CD14-positive monocyte (primary cell): Measurements from ENCODE around the gene SPATA19. TPM values are rescaled to one million over a fixed set of nuclear protein-coding genes. Genes with fewer than 3 reads are reported as not detected.

Experiments
- DNase-seq, 3 donors: peaks; one replicate each; pipeline ENCODE4 v3.0.0-alpha.2; 2011 to 2022
- H2AFZ ChIP-seq: 2 replicates; pipeline ENCODE4 v1.6.0; 2012; ENCODE audit warnings: mild to moderate bottlenecking, low read depth, low read length, inconsistent platforms; ENCODE audit not compliant: insufficient read depth, poor library complexity, severe bottlenecking
- H3K27ac ChIP-seq, 2 donors: 1 replicate in 1 of 2; 2 replicates in 1 of 2; pipeline ENCODE4 v1.5.1; 2012 to 2013; ENCODE audit warnings: low read length in 2 of 2, control low read depth in 1 of 2, inconsistent platforms in 1 of 2, low read depth in 1 of 2, mild to moderate bottlenecking in 1 of 2
- H3K27me3 ChIP-seq, 2 donors: one replicate each; pipeline versions ENCODE4 v1.6.0 to v1.6.1; 2011 to 2013; ENCODE audit warnings: low read length in 2 of 2; ENCODE audit not compliant: control insufficient read depth in 2 of 2, insufficient read depth in 2 of 2
- H3K36me3 ChIP-seq, 2 donors: replicated peaks in 1 of 2; 1 replicate in 1 of 2; 2 replicates in 1 of 2; pipeline versions ENCODE4 v1.5.1 to v1.6.1; 2012 to 2013; ENCODE audit warnings: low read length in 2 of 2, control low read depth in 1 of 2, inconsistent platforms in 1 of 2, mild to moderate bottlenecking in 1 of 2; ENCODE audit not compliant: insufficient read depth in 2 of 2, control insufficient read depth in 1 of 2
- H3K4me1 ChIP-seq, 2 donors: 1 replicate in 1 of 2; 2 replicates in 1 of 2; pipeline versions ENCODE4 v1.5.1 to v1.6.1; 2012 to 2013; ENCODE audit warnings: low read length in 2 of 2, control low read depth in 1 of 2, inconsistent platforms in 1 of 2, mild to moderate bottlenecking in 1 of 2, moderate library complexity in 1 of 2; ENCODE audit not compliant: insufficient read depth in 2 of 2, control insufficient read depth in 1 of 2
- H3K4me2 ChIP-seq: replicated peaks from 2 replicates; pipeline ENCODE3; 2012; ENCODE audit warnings: low read length, moderate library complexity, mild to moderate bottlenecking; ENCODE audit not compliant: poor library complexity, severe bottlenecking; ENCODE audit errors: extremely low read depth
- H3K4me3 ChIP-seq, 3 experiments: fragments of 200-600 bp in 1 of 3; sonication (generic) in 1 of 3; replicated peaks in 1 of 3; 1 replicate in 2 of 3; 2 replicates in 1 of 3; pipeline ENCODE4 v1.5.1; 2011 to 2013; ENCODE audit warnings: low read length in 3 of 3, mild to moderate bottlenecking in 3 of 3, control low read depth in 2 of 3, low read depth in 2 of 3, inconsistent platforms in 1 of 3, moderate library complexity in 1 of 3
- H3K79me2 ChIP-seq: 2 replicates; pipeline ENCODE4 v1.6.0; 2012; ENCODE audit warnings: mild to moderate bottlenecking, control low read depth, inconsistent platforms, low read length, moderate library complexity; ENCODE audit not compliant: insufficient read depth
- H3K9ac ChIP-seq: 2 replicates; pipeline ENCODE4 v1.6.0; 2017; ENCODE audit warnings: low read length, mild to moderate bottlenecking; ENCODE audit not compliant: insufficient read depth, poor library complexity, severe bottlenecking
- H3K9me3 ChIP-seq, 2 donors: replicated peaks in 1 of 2; 1 replicate in 1 of 2; 2 replicates in 1 of 2; pipeline versions ENCODE4 v1.5.1 to v1.6.1; 2012 to 2013; ENCODE audit warnings: low read length in 2 of 2, control low read depth in 1 of 2; ENCODE audit not compliant: control insufficient read depth in 1 of 2, insufficient read depth in 1 of 2
- H4K20me1 ChIP-seq: 2 replicates; pipeline ENCODE4 v1.6.0; 2012; ENCODE audit warnings: mild to moderate bottlenecking, low read length, control low read depth, moderate library complexity; ENCODE audit not compliant: insufficient read depth
- H3K27ac Mint-ChIP-seq, 7 donors: one replicate each; pipeline ENCODE4 v1.8.0; 2020; ENCODE audit warnings: mild to moderate bottlenecking in 7 of 7, mixed read lengths in 7 of 7, moderate library complexity in 6 of 7, inconsistent platforms in 2 of 7
- H3K27me3 Mint-ChIP-seq, 3 donors: one replicate each; pipeline ENCODE4 v1.8.0; 2021 to 2022; ENCODE audit warnings: low read depth in 3 of 3, mild to moderate bottlenecking in 3 of 3, mixed read lengths in 3 of 3, moderate library complexity in 3 of 3, inconsistent platforms in 1 of 3
- H3K36me3 Mint-ChIP-seq, 2 donors: one replicate each; pipeline ENCODE4 v1.8.0; 2020; ENCODE audit warnings: mixed read lengths in 2 of 2, inconsistent platforms in 1 of 2, mild to moderate bottlenecking in 1 of 2
- H3K4me1 Mint-ChIP-seq: one replicate; pipeline ENCODE4 v1.8.0; 2020; ENCODE audit warnings: mild to moderate bottlenecking, mixed read lengths
- H3K4me3 Mint-ChIP-seq, 2 donors: one replicate each; pipeline ENCODE4 v1.8.0; 2020; ENCODE audit warnings: mild to moderate bottlenecking in 2 of 2, mixed read lengths in 2 of 2, moderate library complexity in 1 of 2
- H3K9me3 Mint-ChIP-seq, 7 donors: one replicate each; pipeline ENCODE4 v1.8.0; 2020 to 2022; ENCODE audit warnings: mixed read lengths in 7 of 7, mild to moderate bottlenecking in 6 of 7, moderate library complexity in 6 of 7, inconsistent platforms in 2 of 7
- WGBS: methylation state at CpG from one replicate; pipeline ENCODE4 v1.1.5; 2013; ENCODE audit warnings: missing lambda C conversion rate; ENCODE audit not compliant: insufficient coverage; 5-methylcytosine and 5-hydroxymethylcytosine counted together
- intact Hi-C, 2 donors: fragments of 100-400 bp; cut with micrococcal nuclease; formaldehyde crosslinking; loops; one replicate each; pipeline versions ENCODE4 v1.15.0 to v1.15.1; 2023
- polyA plus RNA-seq, 3 donors: library from polyadenylated mRNA; depleted of rRNA in 1 of 3; unstranded in 2 of 3; stranded (reverse) in 1 of 3; fragments of 300-500 nt in 2 of 3; fragments of >200 nt in 1 of 3; fragmentation: Illumina TruSeq in 2 of 3; gene quantifications; 1 replicate in 2 of 3; 2 replicates in 1 of 3; pipeline ENCODE4 v1.2.3, GENCODE V29; 2012 to 2021
- TF ChIP-seq, protein P1 (sequence below): fragments of 200-600 bp; IDR thresholded peaks from one replicate; pipeline ENCODE4 v1.8.0; 2022; ENCODE audit warnings: antibody characterized with exemption, mild to moderate bottlenecking

SPATA19 gene
- polyA plus RNA-seq, 3 donors = not detected

DNA sequence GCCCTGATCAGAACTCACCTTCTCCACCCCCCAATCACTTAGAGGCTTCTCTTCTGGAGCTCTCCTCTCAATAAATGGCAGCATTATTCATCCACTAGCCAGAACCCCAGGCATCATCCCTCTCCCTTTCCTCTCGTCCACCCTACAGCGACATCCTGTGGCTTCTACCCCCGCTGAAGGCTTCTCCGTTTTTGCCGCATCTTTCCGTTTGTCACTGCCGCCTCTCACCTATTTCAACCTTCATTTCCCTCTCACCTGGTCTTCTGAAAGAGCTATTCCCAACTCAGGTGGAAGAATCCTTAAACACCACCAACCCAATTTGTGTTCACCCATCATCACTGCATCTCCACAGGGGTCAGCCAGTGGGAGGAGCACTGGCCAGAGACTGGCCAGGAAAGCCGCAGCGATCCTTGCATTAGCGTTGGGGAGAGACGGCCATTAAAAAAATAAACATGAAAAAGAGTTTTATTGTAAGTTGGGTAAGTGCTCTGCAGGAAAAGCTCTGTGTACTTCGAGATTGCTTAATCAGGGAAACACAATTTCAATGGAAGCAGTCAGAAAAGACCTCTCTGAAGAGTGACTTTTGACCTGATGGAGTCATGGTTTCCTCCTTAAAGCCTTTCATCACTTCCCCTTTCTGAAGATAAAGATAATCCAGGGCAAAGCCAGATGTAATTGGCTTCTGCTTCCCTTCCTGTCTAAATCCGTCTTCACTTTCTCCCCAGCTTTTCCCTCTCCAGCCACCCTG lies 36.7 kb downstream of the SPATA19 start:
- TF ChIP-seq, protein P1, sequence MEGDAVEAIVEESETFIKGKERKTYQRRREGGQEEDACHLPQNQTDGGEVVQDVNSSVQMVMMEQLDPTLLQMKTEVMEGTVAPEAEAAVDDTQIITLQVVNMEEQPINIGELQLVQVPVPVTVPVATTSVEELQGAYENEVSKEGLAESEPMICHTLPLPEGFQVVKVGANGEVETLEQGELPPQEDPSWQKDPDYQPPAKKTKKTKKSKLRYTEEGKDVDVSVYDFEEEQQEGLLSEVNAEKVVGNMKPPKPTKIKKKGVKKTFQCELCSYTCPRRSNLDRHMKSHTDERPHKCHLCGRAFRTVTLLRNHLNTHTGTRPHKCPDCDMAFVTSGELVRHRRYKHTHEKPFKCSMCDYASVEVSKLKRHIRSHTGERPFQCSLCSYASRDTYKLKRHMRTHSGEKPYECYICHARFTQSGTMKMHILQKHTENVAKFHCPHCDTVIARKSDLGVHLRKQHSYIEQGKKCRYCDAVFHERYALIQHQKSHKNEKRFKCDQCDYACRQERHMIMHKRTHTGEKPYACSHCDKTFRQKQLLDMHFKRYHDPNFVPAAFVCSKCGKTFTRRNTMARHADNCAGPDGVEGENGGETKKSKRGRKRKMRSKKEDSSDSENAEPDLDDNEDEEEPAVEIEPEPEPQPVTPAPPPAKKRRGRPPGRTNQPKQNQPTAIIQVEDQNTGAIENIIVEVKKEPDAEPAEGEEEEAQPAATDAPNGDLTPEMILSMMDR = no peak
- Mint-ChIP-seq H3K4me1 (no peaks in the 10 kb centered on the region), H3K36me3 (no peaks in the 10 kb centered on the region), H3K27ac (no peak overlapping the region), H3K4me3 (no peak overlapping the region), H3K9me3 (peaks cover 0 to 5% (median 0%) of the 10 kb centered on the region in 7 donors), H3K27me3 (peaks cover 0 to 2% (median 1%) of the 10 kb centered on the region in 3 donors)
- no peaks in the 10 kb centered on the region for H3K4me1 ChIP-seq
- no peaks in the 10 kb centered on the region for H3K36me3 ChIP-seq
- no peak overlapping the region for H2AFZ ChIP-seq
- H3K9me3 ChIP-seq = no peaks in the 10 kb centered on the region
- no peak overlapping the region for H3K27ac ChIP-seq
- 56% methylated on average over 13 of the region's 13 CpGs for WGBS
- no peak overlapping the region for H3K4me2 ChIP-seq
- H3K4me3 ChIP-seq = no peak overlapping the region
- DNase-seq = no peak
- H3K27me3 ChIP-seq = no peaks in the 10 kb centered on the region
- H3K79me2 ChIP-seq = no peaks in the 10 kb centered on the region
- H4K20me1 ChIP-seq = no peaks in the 10 kb centered on the region
- no peak overlapping the region for H3K9ac ChIP-seq
- intact Hi-C loops = no loop called here

- intact Hi-C loops = no loop called here
- no CpG with 5 or more reads among the region's 7 CpGs for WGBS
- H4K20me1 ChIP-seq = no peaks in the 10 kb centered on the region
- no peaks in the 10 kb centered on the region for H3K36me3 ChIP-seq
- H3K27ac Mint-ChIP-seq = no peak overlapping the region
- H3K27me3 ChIP-seq = no peaks in the 10 kb centered on the region
- H3K9me3 Mint-ChIP-seq = peaks cover 0 to 5% (median 0%) of the 10 kb centered on the region in 7 donors
- no peaks in the 10 kb centered on the region for H3K36me3 Mint-ChIP-seq
- no peak overlapping the region for H3K4me3 ChIP-seq
- H3K27ac ChIP-seq = no peak overlapping the region
- H3K27me3 Mint-ChIP-seq = peaks cover 0 to 2% (median 0%) of the 10 kb centered on the region in 3 donors
- no peaks in the 10 kb centered on the region for H3K79me2 ChIP-seq
- no peaks in the 10 kb centered on the region for H3K4me1 Mint-ChIP-seq
- TF ChIP-seq, protein P1 = no peak
- no peak overlapping the region for H3K9ac ChIP-seq
- no peak overlapping the region for H3K4me2 ChIP-seq
- no peak overlapping the region for H2AFZ ChIP-seq
- no peak for DNase-seq
- H3K4me1 ChIP-seq = no peaks in the 10 kb centered on the region
- no peak overlapping the region for H3K4me3 Mint-ChIP-seq
- H3K9me3 ChIP-seq = no peaks in the 10 kb centered on the region
These were observed 42.3 kb downstream of the SPATA19 start for GRCh38 chr11:133803026-133803425.
